IPS-11a (cell line): ENCODE measurements around the gene MED12L.
"Not testable (repeated sequence)": the region's sequence is repeated elsewhere in the genome, so short reads cannot be mapped to it uniquely, and the experiment has no call there.

Experiments used
- H3K4me3 ChIP-seq: one replicate; pipeline ENCODE4 v1.5.1; 2013; ENCODE audit warnings: low read depth, low read length, control low read depth

Gene MED12L

GRCh38 chr3:151209654-151210053 is 124.2 kb downstream of the MED12L start:
- H3K4me3 ChIP-seq: no peak overlapping the region

- H3K4me3 ChIP-seq: no peak overlapping the region
These were observed 125.4 kb downstream of the MED12L start for GRCh38 chr3:151210676-151211381.

- H3K4me3 ChIP-seq: no peak overlapping the region
These were observed 127.7 kb downstream of the MED12L start for GRCh38 chr3:151213151-151213550.

- no peak overlapping the region for H3K4me3 ChIP-seq
These were observed 128.4 kb downstream of the MED12L start for GRCh38 chr3:151213881-151214280.

- H3K4me3 ChIP-seq: no peak overlapping the region
These were observed 129.0 kb downstream of the MED12L start for GRCh38 chr3:151214459-151214858.

- H3K4me3 ChIP-seq: no peak overlapping the region
These were observed 131.5 kb downstream of the MED12L start for GRCh38 chr3:151216641-151217607.

GRCh38 chr3:151218136-151218535 is 132.7 kb downstream of the MED12L start:
- no peak overlapping the region for H3K4me3 ChIP-seq

- H3K4me3 ChIP-seq: no peak overlapping the region
These were observed 133.6 kb downstream of the MED12L start for GRCh38 chr3:151219056-151219455.

GRCh38 chr3:151224268-151224866 is 138.9 kb downstream of the MED12L start:
- H3K4me3 ChIP-seq: no peak overlapping the region

- no peak overlapping the region for H3K4me3 ChIP-seq
These were observed 139.8 kb downstream of the MED12L start for GRCh38 chr3:151225040-151225975.

GRCh38 chr3:151226088-151226563 is 140.7 kb downstream of the MED12L start:
- no peak overlapping the region for H3K4me3 ChIP-seq

GRCh38 chr3:151226825-151227224 is 141.4 kb downstream of the MED12L start:
- no peak overlapping the region for H3K4me3 ChIP-seq

GRCh38 chr3:151227266-151227806 is 141.9 kb downstream of the MED12L start:
- no peak overlapping the region for H3K4me3 ChIP-seq

- no peak overlapping the region for H3K4me3 ChIP-seq
These were observed 142.6 kb downstream of the MED12L start for GRCh38 chr3:151227807-151228665.

GRCh38 chr3:151228666-151229040 is 143.2 kb downstream of the MED12L start:
- H3K4me3 ChIP-seq: no peak overlapping the region

GRCh38 chr3:151230646-151231045 is 145.2 kb downstream of the MED12L start:
- no peak overlapping the region for H3K4me3 ChIP-seq

GRCh38 chr3:151232403-151232802 is 146.9 kb downstream of the MED12L start:
- not testable (repeated sequence) for H3K4me3 ChIP-seq

- H3K4me3 ChIP-seq: no peak overlapping the region
These were observed 147.5 kb downstream of the MED12L start for GRCh38 chr3:151232991-151233390.

- H3K4me3 ChIP-seq: no peak overlapping the region
These were observed 149.4 kb downstream of the MED12L start for GRCh38 chr3:151234825-151235224.
